GM23248 (cell line): ENCODE data around the gene LRRIQ1.

ENCODE experiments used
- EZH2 ChIP-seq: fragments of 200-600 bp; sonication (generic); IDR thresholded peaks from 2 replicates; pipeline ENCODE4 v1.6.1; 2018; ENCODE audit warnings: antibody characterized with exemption, mild to moderate bottlenecking; ENCODE audit not compliant: insufficient read depth, poor library complexity, severe bottlenecking
- EZH2phosphoT487 ChIP-seq: fragments of 200-600 bp; sonication (generic); IDR thresholded peaks from 2 replicates; pipeline ENCODE4 v1.6.1; 2018; ENCODE audit warnings: antibody characterized with exemption, moderate library complexity, mild to moderate bottlenecking, low read depth; ENCODE audit not compliant: insufficient read depth

GRCh38 chr12:85018098-85018497 lies 18.1 kb upstream of the LRRIQ1 start:
- TF ChIP-seq EZH2 (no peak), EZH2phosphoT487 (no peak)
